NCI-H510A treated with DMSO at 0.1 percent for 48 hours (cell line): Measurements from ENCODE around the gene CREB3.

ENCODE experiments used
- DNase-seq: peaks from one replicate; lab custom pipeline; 2025; lab: John Stamatoyannopoulos, UW

CREB3 gene

DNA sequence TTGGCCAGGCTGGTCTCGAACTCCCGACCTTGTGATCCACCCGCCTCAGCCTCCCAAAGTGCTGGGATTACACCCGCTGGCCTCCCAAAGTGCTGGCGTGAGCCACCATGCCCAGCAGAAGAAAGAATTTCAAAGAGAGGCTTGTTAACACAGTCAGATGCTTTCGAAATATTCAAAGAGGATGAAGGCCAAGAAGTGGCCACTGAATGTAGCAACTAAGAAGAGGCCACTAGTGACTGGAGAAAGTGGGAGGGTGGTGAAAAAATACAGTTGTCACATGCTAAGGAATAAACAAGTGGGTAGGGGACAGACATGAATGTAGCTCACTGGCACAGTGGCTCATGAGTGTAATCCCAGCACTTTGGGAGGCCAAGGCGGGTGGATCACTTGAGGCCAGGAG lies 29.8 kb upstream of the CREB3 start:
- no peak for DNase-seq

DNA sequence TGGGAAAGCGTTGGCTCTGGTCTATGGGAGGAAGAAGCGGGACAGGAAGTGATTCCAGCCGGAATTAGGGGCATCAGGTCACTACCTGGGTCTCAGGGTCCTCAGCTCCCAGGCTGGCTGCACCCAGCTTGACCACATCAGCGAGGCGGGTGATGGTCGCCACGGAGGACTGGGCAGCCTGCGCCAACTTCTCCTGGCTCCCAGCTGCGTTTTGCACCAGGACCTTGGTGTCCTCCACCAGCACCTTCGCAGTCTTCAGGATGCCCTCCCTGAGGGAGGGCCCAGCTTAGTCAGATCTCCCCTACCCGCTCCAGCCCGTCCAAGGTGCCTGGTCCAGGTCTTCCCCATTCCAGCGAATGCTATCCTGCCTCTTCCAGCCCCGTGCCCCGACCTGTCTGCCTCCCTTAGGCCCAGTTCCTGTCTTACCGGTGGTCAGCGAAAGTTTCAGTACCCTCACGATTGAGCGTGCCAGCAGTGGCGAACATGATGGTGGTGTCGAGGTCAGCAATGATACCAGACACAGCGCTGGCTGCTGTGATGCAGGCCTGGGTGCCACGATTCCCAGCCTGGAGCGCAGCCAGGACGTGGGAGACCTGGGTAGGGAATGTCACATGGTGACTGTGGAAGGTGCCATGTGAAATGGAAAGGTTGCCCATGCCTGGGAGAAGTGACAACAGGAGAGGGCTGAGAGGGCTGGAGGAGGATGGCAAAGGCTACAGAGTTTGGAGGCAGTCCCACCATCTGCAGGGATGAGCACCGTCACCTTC lies 28.4 kb upstream of the CREB3 start:
- DNase-seq = no peak

DNA sequence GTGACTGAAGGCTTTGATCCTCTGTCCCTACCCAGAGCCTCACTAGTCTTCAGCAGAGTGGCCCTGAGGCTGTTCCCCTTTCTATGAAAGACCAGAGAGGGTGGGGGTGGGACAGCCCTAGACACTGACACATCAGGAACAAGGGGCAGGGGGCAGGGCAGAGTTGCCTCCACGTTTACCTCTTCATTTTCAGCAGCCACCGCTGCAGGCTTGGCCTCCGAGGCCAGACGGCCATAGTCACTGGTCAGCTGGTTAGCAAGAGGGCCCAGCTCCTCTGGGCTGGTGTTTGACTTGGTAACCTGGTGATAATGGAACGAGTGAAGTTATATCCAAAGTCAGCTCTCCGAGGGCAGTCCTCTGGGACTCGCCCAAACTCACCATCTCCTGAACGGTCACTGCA lies 27.1 kb upstream of the CREB3 start:
- no peak for DNase-seq

DNA sequence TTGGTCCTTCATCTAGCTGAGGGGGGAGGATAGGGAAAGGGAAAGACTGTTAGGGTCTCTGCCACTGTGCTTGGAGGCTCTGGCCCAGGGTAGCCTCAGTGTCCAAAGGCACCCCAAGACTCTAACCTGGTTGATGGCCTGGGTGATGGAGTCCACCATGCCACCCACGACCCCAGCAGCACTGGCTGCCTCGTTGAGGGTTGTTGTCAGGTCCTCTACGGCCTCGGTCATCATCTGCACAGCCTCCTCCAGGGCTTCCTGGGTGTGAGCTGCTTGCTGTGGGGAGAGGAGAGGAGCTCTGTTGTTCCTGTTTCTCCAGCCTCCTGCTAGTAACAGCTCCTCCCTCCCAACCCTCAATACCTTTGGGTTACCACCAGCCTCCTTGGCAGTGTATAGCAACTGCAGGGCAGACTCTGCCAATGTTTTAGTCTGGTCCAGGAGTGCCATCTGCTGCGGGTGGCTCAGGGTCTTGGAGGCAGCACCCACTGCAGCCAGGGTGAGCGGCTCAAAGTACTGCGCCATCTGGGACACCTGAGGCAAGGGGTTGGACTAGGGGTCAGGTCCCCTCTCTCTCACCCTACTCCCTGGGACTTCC lies 26.5 kb upstream of the CREB3 start:
- DNase-seq = no peak

DNA sequence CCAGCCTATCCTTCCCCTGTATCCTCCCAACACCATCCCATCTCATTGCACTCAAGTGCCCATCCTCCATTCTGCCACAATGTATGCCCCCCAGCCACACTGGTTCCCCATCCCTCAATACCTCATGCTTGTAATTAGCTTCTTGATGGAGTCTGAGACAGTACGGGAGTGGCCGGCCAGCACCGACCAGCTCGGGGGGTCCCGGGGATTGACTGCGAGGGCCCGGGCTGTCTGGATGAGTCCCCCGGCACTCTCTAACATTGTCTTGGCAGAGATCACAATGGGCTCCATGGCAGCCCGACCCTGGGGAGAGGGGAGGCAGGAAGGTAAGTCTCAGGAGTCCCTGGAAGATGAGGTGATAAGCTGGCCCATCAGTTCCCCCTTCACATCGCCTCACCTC lies 25.5 kb upstream of the CREB3 start:
- no peak for DNase-seq

DNA sequence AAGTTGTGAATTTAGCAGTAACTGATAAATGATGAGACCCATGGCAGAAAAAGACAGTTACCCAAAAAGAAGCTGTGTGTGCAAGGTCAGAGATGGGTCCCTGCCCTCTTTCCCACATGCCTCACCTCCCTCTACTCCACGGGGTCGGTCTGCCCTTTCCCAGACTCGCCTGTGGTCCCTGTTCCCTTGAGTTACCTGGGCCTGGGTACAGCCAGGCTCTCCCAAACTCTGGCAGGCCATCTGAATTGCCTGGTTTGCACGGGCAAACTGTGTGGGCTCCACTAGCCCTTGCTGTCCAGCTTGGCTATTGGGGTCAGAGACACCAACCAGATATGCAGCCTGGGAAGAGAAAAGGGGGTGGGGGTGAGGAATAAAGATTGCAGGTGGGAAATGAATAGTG lies 24.3 kb upstream of the CREB3 start:
- DNase-seq = no peak

DNA sequence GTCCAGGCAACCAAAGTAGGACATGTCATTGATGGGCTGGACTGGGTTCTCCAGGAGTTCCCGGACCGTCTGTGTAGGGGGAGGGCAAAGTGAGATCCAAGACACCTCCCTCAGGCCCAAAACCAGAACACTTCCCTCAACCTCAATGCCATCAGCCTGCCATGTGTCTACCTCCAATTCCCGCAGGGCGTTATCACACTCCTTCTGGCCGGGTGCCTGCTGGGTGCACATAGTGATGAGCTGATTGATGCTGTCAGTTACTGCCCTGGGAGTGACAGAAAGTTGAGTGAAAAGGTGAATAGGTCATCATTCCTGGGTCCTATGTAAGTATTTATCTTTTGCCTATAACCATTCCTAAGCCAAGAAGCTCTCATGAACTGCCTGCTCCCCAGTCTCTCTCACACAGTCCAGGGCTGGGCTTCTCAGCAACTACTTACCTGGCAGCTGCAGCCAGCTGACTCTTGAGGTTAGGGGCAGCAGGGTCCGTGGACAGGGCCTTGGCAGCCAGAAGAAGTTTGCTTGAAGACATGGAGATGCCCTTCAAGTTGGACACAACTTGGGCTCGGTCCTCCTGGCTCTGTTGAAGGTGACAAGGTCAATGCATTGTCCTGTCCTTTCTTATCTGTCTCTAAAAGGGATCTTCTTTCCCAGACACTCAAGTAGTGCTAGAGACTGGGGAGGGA lies 21.5 kb upstream of the CREB3 start:
- no peak for DNase-seq

DNA sequence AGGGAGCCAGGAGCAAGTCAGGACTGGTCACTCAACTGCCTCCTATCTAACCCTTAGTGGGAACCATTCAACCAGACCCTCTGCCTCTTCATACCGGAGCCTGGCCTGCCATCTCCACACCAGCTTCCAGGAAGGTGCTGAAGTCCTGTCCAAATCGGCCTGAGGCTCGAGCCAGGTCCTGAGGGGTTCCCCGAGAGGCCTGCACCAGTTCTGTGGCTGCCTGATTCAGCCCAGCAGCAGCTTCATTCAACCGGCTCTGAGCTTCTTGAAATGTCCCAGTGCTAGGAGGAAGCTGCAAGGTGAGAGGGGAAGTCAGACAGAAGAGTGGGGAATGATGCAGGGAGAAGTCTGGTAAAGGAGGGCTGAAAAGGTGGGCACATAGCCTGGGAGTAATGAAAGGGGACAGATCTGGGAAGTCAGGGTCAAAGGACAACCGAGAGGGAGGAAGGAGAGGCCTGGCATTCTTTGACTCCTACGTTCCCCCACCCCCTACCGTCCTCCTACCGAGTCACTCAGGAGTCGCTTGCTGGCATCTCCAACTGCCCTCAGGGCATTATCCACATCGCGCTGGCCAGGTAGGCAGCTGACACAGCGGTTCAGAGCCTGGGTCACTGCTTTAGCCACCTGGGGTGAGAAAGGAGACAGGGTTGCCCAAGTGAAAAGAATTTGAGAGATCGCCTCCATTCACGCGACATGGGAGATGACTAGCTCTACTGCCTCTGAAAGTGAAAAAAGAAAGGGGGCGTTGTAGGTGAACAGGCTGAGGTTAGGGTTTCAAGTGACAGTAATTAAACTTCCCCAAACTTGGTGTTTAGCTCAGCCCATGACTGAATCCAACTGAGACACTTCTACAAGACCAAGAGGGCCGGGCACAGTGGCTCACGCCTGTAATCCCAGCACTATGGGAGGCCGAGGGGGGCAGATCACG lies 20.7 kb upstream of the CREB3 start:
- no peak for DNase-seq

DNA sequence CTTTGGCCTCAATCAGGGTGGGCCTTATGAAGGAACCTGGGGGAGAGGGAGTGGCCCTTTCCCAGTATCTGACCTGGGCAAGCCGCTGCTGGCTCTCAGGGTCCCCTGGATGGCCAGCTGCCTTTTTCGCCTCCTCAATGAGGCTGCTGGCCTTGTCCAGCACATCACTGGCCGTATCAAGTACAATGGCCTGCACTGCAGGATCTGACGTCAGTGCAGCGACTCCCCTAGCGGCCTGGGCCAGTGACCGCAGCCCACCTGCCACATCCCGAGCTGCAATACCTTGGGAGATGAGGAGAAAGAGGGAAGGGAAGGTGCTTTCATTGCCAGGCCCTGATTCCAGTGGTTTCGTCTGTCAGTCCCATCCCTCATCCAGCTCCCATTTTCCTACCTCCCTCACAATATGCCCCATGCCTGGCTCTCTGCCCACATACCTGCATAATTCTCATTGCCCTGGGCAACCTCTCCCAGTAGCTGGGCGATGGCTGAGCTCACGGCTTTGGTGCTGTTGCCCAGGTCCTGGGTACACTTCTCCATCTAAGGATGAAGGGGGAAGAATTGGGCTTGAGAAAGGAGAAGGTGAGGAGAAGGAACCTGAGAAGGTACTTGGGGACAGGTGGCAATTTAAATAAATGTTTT lies 19.6 kb upstream of the CREB3 start:
- DNase-seq = no peak

DNA sequence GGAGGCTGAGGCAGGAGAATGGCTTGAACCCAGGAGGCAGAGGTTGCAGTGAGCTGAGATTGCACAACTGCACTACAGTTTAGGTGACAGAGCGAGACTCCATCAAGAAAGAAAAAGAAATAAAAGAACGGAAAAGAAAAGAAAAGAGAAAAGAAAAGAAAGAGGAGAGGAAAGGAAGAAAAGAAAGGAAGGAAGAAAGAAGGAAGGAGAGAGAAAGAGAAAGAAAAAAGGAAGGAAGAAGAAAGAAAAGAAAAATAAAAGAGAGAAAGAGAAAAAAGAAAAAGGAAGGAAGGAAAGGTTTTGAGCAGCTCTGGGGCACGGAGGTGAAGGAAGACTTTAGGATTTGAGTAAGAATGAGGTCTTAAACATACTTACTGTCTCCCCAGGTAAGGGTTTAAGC lies 18.9 kb upstream of the CREB3 start:
- DNase-seq = no peak

DNA sequence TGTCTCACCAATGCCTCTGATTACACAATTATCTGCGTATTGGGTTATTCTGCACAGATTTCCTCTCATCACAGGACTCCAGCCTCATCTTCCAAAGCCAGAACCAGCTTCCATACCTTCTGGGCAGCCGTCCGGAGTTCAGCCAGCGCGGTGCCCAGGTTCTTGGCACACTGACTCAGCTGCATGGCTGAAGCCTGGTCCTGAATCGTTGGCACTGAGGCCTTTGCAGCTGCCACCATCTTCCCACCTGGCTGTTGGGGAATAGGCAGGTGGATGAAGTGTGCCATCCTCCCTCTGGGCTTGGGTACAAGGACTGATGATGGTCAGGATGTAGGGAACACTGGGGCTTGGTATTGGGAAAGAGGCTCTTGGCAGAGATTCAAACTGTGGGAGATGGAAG lies 18.3 kb upstream of the CREB3 start:
- DNase-seq = no peak

DNA sequence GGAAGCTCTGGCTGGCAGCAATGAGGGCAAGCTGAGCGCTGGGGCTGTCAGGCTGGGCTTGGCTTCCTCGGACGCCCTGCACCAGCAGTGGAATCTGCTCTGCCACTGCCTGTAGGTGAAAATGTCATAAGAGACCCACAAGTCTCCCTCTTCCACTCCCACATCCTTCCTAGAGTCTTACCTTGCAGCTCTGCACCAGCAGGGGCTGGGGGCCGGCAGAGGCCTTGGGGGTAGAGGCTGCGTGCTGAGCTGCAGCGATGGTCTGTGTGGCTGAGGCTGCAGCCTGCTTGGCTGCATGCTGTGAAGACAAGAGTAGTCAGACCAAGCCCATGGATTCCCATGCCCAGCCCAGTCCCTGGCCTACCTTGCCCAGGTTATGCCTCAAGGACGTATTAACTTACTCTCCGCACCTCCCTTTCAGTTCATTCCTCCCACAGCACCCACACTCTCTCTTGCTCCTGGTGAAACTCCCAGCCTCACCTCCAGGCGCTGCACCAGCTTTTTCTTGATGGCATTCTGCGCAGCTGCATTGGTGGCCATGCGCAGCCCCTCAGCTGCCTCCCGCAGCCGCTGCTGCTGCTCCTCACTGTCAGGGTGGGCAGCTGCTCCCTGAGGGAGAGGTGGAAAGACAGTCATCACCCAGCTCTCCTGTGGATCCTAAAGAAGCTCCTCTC lies 17.8 kb upstream of the CREB3 start:
- no peak for DNase-seq

DNA sequence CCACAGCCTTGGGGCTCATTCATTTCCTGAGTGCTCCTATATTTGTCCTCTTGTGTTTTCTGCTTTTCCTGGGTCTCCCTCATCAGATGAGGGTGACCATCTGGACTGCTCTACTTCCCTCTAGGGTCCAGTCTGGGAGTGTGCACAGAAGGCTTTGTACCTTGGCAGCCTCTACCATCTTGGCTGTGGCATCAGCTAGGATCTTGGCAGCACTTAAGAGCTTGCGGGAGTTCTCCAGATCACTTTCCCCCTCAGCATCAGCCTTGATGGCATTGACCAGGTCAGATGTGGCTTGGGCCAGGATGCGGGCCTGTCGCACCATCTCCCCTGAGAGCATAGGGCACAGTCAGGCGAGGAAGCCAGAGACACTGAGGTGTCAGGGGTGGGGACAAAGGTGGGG lies 16.2 kb upstream of the CREB3 start:
- no peak for DNase-seq

DNA sequence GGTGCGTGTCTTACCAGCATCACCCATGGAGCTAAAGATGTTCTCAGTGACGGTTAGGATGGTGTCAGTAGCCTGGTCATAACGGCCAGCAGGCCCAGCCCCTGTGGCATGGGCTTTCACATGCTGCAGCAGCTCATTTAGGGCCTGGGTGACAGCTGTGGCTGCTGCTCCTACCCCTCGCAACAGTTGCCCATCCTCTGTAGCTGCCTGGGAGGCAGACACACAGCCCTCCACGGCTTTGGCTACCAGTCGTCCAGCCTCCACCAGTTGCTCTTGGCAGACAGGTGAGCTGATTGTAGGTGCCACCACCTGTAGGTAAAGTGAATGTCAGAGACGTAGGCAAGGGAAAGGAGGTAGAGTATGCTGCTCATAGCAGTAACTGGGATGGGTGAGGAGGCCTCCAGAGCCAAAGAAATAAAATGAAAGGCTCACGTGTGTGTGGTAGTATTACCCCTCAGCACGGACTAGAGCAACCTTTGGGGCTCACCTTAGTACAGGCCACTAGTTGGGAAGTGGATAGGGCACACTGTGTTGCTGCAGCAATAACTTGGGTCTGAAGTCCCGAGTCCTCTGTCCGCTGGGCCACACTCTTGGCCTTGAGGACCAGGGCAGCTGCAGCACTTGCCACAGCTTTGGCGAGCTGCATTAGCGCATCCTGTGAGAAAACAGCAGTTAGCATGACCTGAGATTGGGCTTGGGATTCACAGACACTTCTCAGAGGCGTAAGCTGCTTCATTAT lies 15.2 kb upstream of the CREB3 start:
- no peak for DNase-seq

DNA sequence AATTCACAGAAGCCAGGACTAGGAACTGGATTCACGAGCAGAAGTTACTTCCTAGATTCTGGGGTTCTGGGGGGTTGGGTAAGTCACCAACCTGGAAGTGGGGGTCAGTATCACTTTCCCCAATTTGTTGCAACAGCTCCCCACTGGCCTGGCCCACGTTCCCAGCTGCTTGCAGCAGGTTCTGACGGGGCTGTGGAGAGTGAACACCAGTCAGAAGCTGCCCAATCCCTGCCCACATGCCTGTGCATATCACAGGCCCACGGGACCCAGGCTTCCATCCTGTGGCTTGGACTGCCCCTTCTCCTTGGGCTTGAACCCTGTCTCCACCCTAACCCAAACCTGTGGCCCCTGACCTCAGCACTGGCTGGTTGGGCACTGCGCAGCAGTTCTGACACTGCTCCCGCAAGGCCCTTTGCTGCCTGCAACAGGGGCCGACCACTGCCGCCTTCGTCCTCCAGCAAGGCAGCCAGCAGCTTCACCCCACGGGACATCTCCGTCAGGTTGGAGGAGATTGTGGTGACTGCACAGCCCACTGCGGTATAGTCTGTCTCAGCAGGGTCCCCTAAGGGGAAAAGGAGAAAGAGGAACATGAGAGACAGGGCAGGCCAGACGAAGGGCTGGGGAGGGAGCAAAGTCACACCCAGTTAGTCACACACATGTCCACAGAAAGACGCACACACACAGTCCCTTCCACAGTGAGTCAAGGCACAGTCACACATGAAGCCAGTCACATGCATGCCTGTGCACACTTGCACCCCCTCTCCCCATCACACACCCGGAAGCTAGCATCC lies 13.6 kb upstream of the CREB3 start:
- DNase-seq = no peak

DNA sequence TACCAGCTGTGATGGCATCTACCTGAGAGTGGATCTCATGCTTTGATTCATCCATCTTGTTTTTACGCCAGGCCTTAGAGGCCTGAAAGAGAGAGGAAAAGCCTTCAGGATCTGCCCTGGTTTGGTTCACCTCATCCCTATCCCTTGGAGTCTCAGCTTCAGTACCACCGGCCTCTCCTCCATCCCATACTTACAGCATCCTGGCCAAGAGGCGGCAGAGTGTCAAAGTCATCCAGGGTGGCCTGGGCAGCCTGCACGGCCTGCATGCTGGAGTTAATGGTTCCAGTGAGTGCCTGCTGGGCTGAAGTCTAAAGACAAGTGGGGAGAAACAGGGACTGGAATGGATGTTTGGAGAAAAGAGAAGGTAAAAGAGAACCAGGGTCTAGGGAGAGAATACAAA lies 12.9 kb upstream of the CREB3 start:
- DNase-seq = no peak

DNA sequence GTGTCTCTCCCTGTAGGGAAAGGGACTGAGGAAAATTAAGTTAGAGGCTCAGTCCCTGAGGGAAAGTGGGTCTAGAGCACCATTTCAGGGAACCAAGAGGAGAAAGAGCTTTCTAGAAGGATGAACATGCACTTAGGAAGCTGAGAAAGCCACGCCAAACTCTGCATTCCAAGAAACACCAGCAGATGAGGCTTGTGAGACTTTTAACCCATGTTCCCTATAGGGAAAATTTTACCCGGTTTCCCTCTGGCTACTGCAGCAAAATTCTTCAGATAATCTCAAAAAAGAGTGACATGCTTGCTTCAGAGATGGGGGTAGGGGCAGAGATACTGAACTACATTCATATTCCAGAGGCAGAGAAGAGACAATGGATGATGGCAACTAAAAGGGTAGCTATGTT lies 9.0 kb upstream of the CREB3 start:
- no peak for DNase-seq

DNA sequence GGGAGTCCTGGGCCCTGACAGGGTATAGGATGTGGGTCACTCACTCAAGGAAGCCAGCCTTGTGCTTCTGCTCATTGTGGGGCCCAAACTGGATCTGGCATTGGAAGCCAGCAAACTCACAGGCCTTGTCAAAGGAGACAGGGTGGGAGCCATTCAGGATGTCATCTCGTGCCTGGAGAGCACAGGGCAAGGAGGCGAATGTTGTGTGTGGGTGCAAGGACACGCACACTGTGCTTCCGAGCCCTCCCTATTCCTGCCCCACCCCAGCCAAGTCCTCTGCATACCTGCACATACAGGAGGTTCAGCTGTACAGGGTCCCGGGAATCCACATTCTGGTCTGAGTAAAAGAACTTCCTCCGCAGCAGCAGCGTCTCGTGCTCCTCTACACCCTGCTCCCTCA lies 8.6 kb upstream of the CREB3 start:
- DNase-seq = no peak

DNA sequence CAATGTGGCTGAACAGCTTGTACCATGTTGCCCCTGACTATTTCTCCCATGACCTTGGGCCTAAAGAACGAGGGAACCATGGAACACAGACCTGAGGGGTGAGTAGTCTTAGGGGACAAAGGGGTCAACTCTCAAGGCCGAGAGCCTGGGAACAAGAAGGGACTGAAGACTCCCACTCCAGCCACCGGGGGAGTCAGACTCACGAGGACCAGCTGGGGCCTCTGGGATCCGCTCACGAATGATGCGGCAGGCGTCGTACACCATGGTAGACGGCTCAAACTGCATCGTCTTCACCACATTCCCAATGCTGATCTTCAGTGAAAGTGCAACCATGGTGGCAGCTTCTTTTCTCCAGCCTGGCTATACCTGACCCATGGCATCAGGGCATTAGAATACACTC lies 7.1 kb upstream of the CREB3 start:
- DNase-seq = no peak

DNA sequence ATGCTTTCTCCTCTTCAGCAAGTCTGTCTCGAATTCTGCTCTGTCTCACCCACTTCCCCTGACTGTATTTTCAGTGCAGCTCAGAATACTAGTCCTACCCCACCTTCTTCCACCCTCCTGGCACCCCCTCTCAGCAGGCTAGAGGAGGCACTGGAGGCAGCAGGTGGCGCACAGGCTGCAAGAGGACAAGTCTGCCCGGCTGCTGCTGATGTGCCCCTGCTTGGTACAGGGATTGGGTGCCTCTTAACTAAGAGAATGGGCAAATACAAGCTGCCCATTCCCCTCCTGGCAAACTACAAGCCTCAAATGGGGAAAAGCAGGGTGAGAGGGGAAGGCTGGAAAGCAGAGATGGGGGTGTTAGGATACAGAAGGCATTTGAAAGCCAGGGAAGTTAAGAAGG lies 5.5 kb upstream of the CREB3 start:
- DNase-seq = no peak
